Esophagus muscularis mucosa (tissue), 3 donors: Measurements from ENCODE around the gene OGN.

ENCODE experiments used
- CTCF ChIP-seq, 3 experiments: fragments of 200-600 bp in 2 of 3; fragments of 450-650 bp in 1 of 3; sonication (generic) in 2 of 3; IDR thresholded peaks; one replicate each; pipeline ENCODE4 v1.5.1; 2017 to 2019; ENCODE audit warnings: antibody characterized with exemption in 3 of 3, mild to moderate bottlenecking in 2 of 3, moderate library complexity in 1 of 3
- POLR2A ChIP-seq: fragments of 450-650 bp; IDR thresholded peaks from one replicate; pipeline ENCODE4 v1.6.1; 2017; ENCODE audit warnings: antibody characterized with exemption, moderate library complexity, mild to moderate bottlenecking, low read depth

GRCh38 chr9:92432972-92433548 lies 28.7 kb upstream of the OGN start:
- TF ChIP-seq POLR2A (no peak), CTCF (IDR thresholded peaks at IDR 0.05) (no peak)
